Liver (tissue), 9 donors: ENCODE measurements around the gene SYT15. TPM values are rescaled to one million over a fixed set of nuclear protein-coding genes. Genes with fewer than 3 reads are reported as not detected.
"Not testable (repeated sequence)": the region's sequence is repeated elsewhere in the genome, so short reads cannot be mapped to it uniquely, and the experiment has no call there.

Source experiments
- DNase-seq: peaks from one replicate; pipeline ENCODE4 v3.0.0-alpha.2; 2017; ENCODE audit warnings: low spot score
- H3K27ac ChIP-seq, 2 donors: one replicate each; pipeline ENCODE4 v1.7.0; 2013; ENCODE audit warnings: inconsistent platforms in 2 of 2, low read length in 2 of 2, control low read depth in 1 of 2, low read depth in 1 of 2, mild to moderate bottlenecking in 1 of 2
- H3K27me3 ChIP-seq, 4 donors: one replicate each; pipeline versions ENCODE4 v1.6.1 to v1.7.0; 2013; ENCODE audit warnings: low read length in 3 of 4, inconsistent platforms in 1 of 4, mild to moderate bottlenecking in 1 of 4, moderate library complexity in 1 of 4; ENCODE audit not compliant: control insufficient read depth in 4 of 4, insufficient read depth in 4 of 4
- H3K36me3 ChIP-seq, 4 donors: one replicate each; pipeline versions ENCODE4 v1.6.1 to v1.7.0; 2013; ENCODE audit warnings: low read length in 3 of 4, mild to moderate bottlenecking in 3 of 4, low read depth in 1 of 4, moderate library complexity in 1 of 4; ENCODE audit not compliant: control insufficient read depth in 4 of 4, insufficient read depth in 3 of 4
- H3K4me1 ChIP-seq, 4 donors: one replicate each; pipeline versions ENCODE4 v1.6.1 to v1.7.0; 2013; ENCODE audit warnings: low read length in 3 of 4, mild to moderate bottlenecking in 3 of 4, moderate library complexity in 1 of 4; ENCODE audit not compliant: control insufficient read depth in 4 of 4, insufficient read depth in 4 of 4
- H3K4me3 ChIP-seq, 3 donors: one replicate each; pipeline versions ENCODE4 v1.6.1 to v1.7.0; 2013; ENCODE audit warnings: low read length in 3 of 3, control low read depth in 1 of 3, low read depth in 1 of 3, mild to moderate bottlenecking in 1 of 3
- H3K9ac ChIP-seq, 2 donors: one replicate each; pipeline ENCODE4 v1.7.0; 2013; ENCODE audit warnings: low read length in 2 of 2, mild to moderate bottlenecking in 2 of 2, moderate library complexity in 2 of 2, control low read depth in 1 of 2, low read depth in 1 of 2
- H3K9me3 ChIP-seq, 4 donors: one replicate each; pipeline versions ENCODE4 v1.6.1 to v1.7.0; 2013; ENCODE audit warnings: low read length in 3 of 4; ENCODE audit not compliant: control insufficient read depth in 4 of 4
- ATF3 ChIP-seq: IDR thresholded peaks from 2 replicates; pipeline ENCODE4 v1.6.1; 2016; ENCODE audit warnings: antibody characterized with exemption
- HNF4G ChIP-seq: IDR thresholded peaks from 2 replicates; pipeline ENCODE4 v1.6.1; 2016; ENCODE audit warnings: antibody characterized with exemption
- RAD21 ChIP-seq, 2 donors: IDR thresholded peaks; 2 replicates each; pipeline ENCODE4 v1.6.1; 2016; ENCODE audit warnings: antibody characterized with exemption in 2 of 2, mild to moderate bottlenecking in 2 of 2
- RXRA ChIP-seq, 2 donors: IDR thresholded peaks; 2 replicates each; pipeline ENCODE4 v1.6.1; 2017 to 2018; ENCODE audit warnings: antibody characterized with exemption in 2 of 2, mild to moderate bottlenecking in 1 of 2
- SP1 ChIP-seq: IDR thresholded peaks from 2 replicates; pipeline ENCODE4 v1.6.1; 2018; ENCODE audit warnings: antibody characterized with exemption, mild to moderate bottlenecking
- TAF1 ChIP-seq: conservative IDR thresholded peaks from 2 replicates; pipeline ENCODE4 v1.6.1; 2016; ENCODE audit warnings: antibody characterized with exemption, mild to moderate bottlenecking
- ZBTB33 ChIP-seq: IDR thresholded peaks from 2 replicates; pipeline ENCODE4 v1.6.1; 2016; ENCODE audit warnings: antibody characterized with exemption
- WGBS: extraction: QIAGEN DNeasy Blood & Tissue Kit; methylation state at CpG from one replicate; pipeline ENCODE4 v1.1.7; 2013; 5-methylcytosine and 5-hydroxymethylcytosine counted together
- polyA plus RNA-seq, 2 donors: library from polyadenylated mRNA; stranded (reverse) in 1 of 2; unstranded in 1 of 2; fragments of 200-250 nt in 1 of 2; fragments of >200 nt in 1 of 2; fragmentation: Nextera tagmentation in 1 of 2; extraction: Ambion mirVana in 1 of 2; gene quantifications; one replicate each; pipeline versions ENCODE4 v1.2.1 to v1.2.3, GENCODE V29; 2013 to 2015
- total RNA-seq, 2 donors: library from RNA; depleted of rRNA; stranded (reverse); fragments of >200 nt; gene quantifications; one replicate each; pipeline ENCODE4 v1.2.3, GENCODE V29; 2014
- donor health status: healthy.
- donor health status: healthy.
- donor health status: healthy.
- donor health status: healthy.
- donor health status: healthy.

The SYT15 gene
- total RNA-seq (1 to 10 TPM in 1 of 2 donors, under 1 TPM in 1; 0.47 to 1.8 TPM), polyA plus RNA-seq (1 to 10 TPM in 1 of 2 donors, under 1 TPM in 1; 0.35 to 1.1 TPM)

DNA sequence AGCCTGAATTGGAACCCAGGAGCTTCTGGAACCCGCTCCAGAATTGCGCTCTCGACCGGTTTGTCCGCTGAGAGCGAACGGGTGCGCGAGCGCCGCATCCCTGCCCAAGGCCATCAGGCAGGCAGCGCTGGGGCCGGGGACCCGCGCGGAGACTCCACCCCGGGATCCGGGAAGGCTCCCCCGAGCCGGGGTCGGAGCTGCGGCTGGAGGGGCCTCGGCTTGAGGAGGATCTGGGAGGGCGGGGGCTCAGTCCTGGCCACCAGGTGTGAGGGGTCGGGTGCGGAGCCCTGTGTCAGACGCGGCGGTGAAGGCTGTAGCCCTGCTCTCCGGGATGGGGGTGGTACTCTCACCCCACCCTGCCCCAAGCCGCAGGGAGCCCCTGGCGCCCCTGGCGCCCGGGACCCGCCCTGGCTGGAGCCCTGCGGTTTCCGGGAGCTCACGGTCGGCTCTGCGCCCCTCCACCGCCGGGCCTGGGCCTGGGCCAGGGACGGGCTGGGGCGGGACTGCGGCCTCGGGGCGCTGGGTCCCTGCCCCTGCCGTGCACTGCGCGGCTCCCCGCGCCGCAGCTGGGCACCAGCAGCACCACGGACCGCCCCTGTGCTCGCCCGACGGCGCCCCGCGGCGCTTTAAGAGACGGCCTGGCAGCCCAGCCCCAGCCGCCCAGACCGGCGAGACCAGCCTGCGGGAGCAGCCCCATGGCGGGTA, at the start of gene SYT15:
TSS of gene SYT15 (plus strand) at position 655 of the 705 bp plus-strand sequence. CDS start at position 696, 41 bp downstream.
- H3K36me3 ChIP-seq, H3K27ac ChIP-seq, H3K27me3 ChIP-seq, H3K4me3 ChIP-seq, H3K9me3 ChIP-seq, H3K4me1 ChIP-seq, DNase-seq, H3K9ac ChIP-seq: not testable (repeated sequence)
- WGBS, result 3% methylated on average over 36 of the region's 68 CpGs

DNA sequence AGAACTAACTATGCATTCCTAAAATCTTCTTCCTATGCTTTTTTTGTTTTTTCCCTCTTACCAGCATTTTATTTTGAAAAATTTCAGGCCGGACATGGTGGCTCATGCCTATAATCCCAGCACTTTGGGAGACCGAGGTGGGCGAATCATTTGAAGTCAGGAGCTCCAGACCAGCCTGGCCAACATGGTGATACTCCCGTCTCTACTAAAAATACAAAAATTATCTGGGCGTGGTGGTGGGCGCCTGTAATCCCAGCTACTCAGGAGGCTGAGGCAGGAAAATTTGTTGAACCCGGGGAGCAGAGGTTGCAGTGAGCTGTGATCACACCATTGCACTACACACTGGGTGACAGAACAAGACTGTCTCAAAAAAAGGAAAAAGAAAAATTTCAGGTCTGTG, 49.2 kb upstream of the SYT15 start:
- H3K27ac ChIP-seq, H3K9me3 ChIP-seq, H3K4me3 ChIP-seq, H3K4me1 ChIP-seq, H3K36me3 ChIP-seq, DNase-seq, H3K9ac ChIP-seq, H3K27me3 ChIP-seq: not testable (repeated sequence)
- WGBS, result 88% methylated on average over 7 of the region's 7 CpGs

- Histone ChIP-seq H3K27me3 (no peaks in the 10 kb centered on the region), H3K36me3 (no peaks in the 10 kb centered on the region), H3K9ac (no peak overlapping the region), H3K9me3 (no peaks in the 10 kb centered on the region), H3K4me3 (no peak overlapping the region), H3K4me1 (no peaks in the 10 kb centered on the region), H3K27ac (no peak overlapping the region)
- no peak for DNase-seq
- TF ChIP-seq RAD21 (IDR thresholded peaks at IDR 0.05) (no peak), HNF4G (no peak), ATF3 (no peak), TAF1 (no peak), SP1 (no peak), RXRA (IDR thresholded peaks at IDR 0.05) (no peak), ZBTB33 (no peak)
- 91% methylated on average over 18 of the region's 18 CpGs for WGBS
Measured at GRCh38 chr10:46530249-46531186, 48.4 kb upstream of the SYT15 start.

DNA sequence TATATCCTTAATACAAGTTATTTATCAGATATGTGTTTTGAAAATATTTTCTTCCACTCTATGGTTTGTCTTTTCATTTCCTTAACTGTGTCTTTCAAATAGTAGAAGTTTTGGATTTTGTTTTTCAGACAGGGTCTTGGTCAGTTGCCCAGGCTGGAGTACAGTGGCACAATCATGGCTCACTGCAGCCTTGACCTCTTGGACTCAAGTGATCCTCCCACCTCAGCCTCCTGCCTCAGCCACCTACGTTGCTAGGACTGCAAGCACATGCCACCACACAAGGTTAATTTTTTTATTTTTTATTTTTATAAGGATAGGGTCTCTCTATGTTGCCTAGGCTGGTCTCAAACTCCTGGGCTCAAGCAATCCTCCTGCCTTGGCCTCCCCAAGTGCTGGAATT, 46.7 kb upstream of the SYT15 start:
- H3K4me1 ChIP-seq, H3K36me3 ChIP-seq, H3K27ac ChIP-seq, H3K27me3 ChIP-seq, DNase-seq, H3K9ac ChIP-seq, H3K9me3 ChIP-seq, H3K4me3 ChIP-seq: not testable (repeated sequence)
- WGBS, result 58% methylated on average over 1 of the region's 1 CpG
